Anterior cingulate cortex (tissue), 58 donors: Measurements from ENCODE around the gene PTH1R.

Source experiments
- DNase-seq, 58 donors: peaks; one replicate each; lab custom pipeline; 2025; lab: John Stamatoyannopoulos, UW

Gene PTH1R

DNA sequence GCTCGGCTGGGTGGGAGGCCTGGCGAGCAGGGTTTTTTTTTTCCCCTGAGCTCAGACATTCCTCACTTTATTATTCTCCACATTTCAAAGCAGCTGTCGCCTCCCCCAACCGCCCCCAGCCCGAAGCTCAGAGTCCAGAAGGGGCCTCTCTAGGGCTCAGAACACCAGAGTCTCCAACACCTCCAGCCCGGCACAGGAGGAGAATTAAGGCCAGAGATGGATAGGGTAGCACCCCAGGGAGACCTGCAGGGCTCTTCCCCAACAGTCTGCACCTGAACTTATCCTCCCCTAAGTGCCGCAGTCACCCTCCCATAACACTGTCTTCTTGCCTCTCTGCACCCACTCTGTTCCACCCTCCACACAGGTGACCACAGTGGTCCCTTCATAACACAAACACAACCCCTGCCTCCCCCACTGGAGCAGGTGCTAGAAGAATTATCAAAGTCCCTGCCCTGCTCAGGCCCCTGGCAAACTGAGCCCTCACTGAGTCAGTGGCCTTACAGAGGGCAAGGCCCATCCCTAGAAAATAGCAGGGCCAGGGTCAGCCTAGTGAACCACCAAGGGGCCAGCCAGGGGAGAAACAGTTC, 28.4 kb upstream of the PTH1R start:
- no peak for DNase-seq

DNA sequence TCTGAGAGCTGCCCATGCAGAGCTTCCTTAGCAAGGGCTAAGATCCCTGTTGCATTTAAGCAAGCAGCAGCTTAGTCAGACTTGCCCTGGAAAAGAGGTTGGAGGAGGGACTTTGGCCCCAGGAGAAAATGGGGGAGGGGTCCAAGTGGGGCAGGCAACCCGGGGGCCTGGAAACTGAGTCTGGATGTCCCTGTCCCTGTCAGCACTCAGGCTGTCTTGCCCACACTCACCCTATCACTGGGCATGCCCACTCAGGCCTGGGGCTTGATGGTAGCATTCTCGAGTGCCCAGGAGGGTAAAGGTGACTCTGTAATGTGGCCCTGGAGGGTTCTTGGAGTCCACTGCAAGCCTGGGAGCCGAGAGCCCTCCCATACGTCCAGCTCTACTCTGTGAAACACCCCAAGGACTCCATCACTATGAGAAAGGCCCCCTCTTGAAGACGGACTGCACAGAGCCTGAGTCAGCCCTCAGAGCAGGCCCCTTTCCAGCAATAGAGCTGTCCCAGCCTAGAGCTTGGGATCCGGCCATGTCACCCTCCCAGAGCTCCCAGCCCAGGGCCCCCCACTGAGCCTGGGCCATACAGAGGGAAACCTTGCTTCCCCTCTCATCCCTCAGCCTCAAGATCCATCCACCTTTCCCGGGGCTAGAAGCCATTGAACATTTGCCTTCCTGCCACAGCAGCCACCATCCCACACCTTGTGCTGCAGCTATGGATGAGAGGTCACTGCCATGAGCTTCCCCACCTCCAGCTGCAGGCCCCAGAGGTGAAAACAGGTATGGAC, 27.6 kb upstream of the PTH1R start:
- DNase-seq = no peak

DNA sequence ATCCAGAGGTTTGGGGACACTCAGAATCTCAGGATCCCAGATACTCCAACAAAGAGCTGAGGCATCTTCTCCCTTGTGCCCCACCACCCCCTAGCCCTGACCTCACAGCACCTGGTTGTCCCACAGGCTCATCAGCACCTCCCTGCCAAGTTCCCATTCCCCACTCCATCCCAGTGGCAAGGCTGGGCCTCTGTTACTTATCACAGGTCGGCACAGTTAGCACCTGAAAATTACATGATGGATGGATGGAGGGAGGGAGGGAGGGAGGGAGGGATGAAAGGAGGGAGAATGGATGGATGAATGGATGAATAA, 27.1 kb upstream of the PTH1R start:
- no peak for DNase-seq

DNA sequence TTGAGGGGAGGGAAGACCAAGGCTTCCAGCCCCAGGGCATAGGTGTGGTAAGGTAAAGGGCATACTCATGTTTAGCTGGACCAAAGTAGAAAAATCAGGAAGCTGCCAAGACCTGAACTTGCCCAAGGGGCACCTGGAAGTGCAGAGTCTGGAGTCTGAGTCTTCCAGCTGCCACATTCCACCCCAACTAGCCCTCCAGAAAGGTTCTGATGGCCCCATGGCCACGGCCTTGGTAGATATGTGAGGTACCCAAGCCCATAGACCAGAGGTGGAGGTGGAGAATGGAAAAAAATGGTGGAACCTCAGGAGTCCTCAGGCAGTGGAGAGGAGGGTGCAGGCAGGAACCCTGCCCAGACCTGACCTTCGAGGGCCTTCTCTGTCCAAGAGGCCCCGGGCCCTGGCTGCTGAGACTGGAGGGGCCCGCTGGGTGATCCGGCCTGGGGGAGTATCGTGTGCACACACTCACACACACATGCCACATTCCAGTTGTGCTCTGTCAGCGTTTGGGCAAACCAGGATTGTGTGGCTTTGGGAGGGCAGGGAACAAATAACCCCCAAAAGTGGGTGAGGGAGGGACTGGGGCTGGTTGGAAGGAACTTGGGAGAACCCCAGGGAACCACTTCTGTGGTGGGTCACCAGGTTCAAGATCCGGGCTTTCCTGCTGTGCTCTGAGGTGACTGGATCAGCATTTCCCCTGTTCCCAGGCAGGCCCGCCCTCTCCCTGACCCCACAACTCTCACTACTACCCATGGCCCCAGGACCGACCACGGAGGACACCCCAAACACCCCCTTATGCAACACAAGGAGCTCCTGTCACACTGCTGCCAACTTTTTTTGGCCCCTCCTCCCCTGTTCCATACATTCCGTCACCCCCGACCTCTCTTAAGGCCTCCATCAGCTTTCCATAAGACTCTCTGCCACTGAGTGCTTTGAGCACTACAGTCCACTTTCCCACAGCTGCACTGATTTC, 25.9 kb upstream of the PTH1R start:
- no peak for DNase-seq

DNA sequence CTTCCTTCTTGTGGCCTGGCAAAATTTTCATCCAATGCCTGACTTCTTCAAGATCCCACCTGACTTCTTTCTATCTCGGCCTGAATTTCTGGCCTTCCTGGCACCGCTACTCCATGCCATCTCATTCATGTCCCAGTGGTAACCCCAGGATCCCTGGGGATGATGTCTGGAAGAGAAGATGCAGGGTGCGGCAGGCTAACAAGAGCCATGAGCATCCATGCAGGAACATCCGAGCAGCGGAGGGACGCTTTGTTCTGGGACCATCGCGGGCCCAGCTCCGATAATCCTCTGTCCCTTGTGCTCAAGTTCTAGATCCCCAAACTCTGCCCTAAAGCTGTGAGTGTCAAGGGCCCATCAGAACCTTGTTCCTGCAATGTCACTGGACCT, 25.2 kb upstream of the PTH1R start:
- DNase-seq = no peak

DNA sequence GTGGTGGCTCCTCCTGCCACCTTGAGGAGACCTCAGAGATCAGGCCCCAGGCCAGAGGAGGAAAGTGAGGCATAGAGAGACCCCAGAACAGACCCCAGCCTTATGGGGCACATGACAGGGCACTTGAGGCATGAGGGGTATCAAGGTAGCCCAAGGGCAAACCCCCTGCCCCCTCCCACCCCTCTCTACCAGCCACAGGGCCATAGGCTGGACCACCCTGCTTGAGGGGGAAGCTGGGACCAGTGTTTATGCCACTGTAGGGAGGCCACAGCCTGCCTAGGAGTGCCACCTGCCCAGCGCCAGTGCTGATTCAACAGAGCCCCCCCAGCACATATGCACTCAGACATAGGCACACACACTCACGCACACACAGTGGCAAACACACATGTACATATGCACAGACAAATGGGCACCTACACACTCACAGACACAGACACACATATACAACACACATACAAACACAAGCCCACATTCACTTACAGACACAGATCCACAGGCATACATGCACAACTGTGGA, 24.6 kb upstream of the PTH1R start:
- DNase-seq = no peak

DNA sequence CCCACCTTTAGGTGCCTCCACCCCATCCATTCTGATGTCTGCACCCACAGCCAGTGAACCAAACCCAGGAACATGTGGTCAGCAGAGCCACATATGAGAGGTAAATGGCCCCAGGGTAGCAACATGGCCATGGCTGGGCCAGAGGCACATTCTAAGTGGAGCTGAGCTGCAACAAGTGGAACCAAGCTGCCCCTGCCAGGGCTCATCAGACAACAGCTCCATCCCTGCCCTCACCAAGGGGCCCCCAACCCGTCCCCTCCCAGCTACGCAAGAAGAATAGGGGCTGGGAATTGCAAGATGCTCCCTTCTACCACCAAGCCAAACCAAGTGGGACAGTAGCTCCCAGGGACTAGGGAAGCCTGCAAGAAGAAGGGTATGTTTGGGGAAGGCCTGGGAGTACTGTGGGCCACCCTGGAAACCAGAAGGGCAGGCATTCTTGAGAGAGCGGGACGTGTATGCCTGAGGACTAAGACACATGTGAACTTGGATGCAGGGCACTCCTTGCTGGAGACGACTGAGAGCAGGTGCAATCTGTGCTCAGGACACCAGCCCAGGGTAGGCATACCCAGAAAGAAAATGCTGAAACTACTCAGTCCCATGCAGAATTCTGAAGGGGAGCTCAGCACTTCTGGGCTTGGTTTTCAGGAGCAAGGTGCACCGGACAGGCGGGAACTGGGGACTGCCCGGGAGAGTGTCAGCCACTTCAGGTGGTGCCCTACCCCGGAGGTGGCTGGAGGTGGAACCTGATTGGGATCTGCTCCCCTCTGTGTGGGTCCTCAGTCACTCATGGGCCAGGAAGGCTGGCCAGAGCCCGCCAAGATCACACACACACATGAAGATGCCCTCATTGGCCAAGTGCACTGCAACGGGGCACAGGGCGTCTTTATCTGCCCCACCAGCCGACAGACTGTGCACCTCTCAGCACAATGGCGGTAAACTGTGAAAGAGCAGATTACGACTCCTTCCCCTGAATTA, 23.8 kb upstream of the PTH1R start:
- DNase-seq = no peak

DNA sequence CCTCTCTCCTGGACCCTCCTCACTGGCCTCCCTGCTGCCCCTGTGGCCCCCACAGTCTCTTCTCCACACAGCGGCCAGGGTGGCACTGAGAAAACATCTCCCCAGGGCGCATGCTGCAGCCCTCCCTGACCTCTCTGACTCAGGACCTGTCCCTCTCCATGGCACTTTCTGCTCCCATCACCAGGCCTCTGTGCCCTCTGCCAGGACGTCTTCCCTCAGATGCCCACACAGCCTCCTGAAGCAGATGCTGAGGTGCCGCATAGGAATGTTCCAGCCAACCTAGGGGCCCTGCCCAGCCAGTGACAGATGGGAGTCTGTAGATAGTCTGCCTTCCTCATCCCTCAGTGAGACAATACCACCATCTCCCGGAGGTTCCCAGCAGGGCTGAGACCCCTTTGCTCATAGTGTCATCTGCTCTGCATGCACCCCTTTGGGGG, 22.9 kb upstream of the PTH1R start:
- DNase-seq = no peak

DNA sequence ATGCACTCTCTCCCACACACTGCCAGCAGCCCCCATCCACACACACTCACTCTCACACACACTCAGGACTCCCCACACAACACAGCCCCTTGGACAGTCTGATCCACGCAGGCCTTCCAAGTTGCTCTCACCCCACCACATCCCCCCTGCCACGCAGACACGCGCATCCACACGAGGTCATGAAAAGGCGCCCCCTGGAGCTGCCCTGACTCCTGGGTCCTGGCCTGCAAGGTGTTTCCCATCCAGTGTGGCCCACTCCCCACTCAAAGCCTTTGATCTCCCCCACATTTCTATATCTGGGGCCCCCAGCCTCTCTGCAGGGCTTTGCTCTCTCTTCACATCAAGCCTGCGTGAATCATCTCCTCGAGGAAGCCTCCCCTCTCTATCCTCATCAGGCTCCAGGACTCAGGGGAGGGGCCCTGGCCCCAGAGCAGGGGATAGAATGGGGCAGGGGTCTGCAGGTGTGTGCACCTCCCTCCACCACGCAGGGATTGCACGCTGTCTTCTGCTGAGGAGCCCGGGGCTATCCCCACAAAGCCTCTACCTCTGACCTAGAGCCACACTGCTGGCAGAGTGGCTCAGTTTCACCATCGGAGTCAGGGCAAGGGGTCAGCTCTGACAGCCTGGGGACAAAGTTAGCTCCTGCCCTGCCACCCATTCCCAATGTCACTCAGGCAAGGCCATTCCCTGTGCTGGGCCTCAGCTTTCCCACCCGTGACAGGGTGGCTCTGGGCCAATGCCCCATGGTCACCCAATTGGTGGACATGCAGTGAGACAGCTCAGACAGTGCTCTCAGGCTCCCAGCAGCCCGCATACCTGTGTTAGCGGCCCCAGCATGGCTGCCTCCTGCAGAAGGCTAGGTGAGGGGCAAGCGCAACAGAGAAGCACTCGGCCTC, 20.7 kb upstream of the PTH1R start:
- no peak for DNase-seq

DNA sequence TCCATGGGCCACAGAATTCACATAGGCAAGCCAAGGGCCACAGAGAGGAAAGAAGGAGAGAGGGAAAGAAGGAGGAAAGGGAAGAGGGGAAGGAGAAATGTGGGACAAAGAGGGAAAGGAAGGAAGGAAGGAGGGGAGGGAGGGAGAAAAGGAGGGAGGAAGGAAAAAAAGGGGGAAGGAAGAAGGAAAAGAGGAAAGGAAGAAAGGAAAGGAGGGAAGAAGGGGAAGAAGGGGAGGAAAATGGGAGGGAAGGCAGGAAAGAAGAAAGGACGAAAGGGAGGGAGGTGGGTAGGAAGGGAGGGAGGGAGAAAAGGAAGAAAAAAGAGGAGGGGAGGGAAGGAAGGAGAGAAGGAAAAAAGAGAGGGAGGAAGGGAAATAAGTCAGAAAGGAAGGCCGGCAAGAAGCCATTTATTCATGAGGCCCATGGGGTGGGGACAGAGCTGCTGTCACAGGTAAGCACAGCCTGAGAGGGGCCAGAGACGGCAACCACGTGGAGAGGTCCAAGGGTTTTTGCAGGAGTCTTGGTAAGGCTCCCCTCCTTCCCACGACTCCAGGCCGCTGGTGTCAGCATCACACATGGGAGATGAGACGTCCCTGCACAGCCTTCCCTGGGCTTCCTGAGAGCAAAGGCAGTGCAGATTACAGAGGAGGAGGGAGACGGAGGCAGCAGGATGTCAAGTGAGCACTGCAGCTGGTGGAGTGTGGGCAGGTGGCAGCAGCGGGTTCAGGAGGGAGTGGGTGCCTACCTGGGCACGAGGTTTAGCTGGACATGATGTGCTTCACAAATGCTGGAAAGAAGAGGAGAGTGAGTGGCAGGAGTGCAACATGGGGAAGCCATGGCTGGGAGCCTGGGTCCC, 19.8 kb upstream of the PTH1R start:
- no peak for DNase-seq

DNA sequence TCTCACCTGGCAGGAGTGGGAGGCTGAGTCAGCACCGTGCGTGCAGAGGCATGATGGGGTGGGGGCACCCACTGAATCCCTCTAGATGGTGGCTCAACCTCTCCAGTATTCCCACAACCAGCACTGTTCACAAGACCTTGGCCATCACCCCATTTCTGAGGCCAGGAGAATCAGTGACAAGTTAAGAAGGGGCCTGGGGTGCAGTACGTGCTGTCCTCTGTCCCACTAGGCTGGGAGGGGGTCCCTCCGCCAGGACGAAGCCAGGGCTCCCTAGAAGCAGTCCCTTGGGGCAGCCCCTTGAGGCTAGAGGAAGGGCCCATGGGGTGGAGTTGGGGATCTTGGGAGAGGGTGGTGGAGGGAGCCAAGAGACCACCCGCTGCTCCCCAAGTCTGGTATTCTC, 19.1 kb upstream of the PTH1R start:
- DNase-seq = no peak

DNA sequence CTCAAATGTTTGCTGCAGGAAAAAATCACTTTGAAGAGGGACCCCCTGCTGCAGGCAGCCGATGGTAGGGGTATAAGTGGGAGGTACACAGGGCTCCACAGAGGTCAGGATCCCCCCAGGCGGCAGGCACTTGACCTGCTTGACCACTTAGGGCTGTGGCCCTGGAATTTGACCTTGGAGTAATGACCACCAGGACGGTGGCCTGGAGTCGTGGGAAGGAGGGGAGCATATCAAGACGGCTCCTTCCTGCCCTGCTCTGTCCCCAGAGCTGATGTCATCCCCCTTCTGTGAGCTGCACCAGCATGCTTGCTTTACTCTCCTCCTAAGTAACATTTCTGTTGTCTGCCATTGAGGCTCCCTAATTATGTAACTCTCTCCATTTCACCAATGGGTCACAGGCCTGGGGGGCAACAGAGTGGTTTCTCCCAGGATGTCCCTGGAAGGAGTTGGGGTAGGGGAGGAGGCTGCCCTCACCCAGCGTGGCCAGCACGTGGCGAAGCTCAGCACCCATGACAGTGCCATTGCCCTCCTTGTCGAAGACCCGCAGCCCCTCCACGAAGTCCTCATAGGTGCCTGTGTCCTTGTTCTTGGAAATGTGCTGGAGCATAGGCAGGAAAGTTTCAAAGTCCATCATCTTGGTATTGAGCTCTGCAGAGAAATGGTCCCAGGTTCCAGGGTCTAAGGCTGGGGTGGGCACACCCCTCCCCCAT, 18.4 kb upstream of the PTH1R start:
- no peak for DNase-seq

DNA sequence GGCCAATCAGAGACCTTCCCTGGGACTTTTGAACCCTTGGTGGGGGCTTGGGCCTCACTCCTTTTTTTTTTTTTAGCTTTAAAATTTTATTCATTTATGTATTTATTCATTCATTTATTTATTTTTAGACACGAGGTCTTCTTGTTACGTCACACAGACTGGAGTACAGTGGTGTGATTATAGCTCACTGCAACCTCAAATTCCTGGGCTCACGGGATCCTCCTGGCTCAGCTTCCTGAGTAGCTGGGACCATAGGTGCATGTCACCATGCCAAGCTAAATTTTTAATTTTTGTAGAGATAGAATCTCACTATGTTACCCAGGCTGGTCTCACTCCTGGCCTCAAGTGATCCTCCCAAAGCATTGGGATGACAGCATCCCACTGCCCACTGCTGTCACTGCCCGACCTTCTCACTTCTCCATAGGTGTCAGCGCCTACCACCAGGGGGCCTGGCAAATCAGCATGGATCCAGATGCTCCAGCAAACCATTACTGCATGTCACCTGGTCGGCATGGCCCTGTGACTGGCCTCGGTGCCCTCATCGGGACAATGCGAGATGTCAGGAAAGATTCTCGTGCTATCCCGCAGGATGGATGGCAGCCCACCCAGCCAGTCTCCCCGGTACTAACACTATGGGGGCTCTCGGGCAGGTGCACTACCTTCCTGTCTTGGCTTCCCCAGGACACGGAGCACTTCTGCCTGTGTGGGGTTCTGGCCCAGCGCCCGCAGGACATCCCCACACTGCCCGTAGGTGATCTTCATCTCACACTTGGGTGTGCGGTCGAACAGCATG, 17.3 kb upstream of the PTH1R start:
- no peak for DNase-seq

DNA sequence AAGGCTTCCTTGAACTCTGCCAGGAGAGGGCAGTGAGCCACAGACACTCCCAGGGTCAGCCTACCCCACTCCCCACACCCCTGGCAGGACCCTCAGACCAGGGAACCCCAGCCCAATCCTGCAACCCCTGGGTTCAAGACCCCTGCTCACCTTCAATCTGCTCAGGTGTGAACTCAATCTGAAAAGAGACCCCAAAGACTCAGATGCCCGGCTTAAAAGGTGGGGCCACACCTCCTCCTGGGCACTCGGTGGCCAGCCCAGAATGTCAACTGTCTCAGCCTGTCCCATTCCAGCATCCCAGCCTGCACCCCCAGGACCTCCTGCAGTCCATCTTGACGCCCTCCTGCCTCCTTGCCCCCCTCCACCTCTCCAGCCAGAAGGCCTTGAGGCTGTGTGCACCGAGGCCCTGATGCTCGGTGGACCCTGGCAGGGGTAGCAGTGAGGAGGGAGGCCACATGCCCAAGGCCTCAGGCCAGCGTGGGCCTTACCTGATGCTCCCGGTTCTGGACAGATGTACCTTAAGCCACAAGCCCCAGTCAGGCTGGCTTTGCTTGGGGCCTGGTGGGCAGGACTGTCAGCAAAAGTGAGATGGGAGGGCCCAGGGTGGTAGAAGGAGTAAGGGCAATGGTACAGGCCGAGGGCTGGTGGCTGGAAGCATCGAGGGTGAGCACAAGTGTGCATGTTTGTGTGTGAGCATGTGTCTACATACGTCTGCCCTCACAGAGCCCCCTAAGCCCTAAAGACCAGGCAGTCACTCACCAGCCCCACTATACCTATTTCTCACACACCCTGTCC, 16.5 kb upstream of the PTH1R start:
- no peak for DNase-seq

DNA sequence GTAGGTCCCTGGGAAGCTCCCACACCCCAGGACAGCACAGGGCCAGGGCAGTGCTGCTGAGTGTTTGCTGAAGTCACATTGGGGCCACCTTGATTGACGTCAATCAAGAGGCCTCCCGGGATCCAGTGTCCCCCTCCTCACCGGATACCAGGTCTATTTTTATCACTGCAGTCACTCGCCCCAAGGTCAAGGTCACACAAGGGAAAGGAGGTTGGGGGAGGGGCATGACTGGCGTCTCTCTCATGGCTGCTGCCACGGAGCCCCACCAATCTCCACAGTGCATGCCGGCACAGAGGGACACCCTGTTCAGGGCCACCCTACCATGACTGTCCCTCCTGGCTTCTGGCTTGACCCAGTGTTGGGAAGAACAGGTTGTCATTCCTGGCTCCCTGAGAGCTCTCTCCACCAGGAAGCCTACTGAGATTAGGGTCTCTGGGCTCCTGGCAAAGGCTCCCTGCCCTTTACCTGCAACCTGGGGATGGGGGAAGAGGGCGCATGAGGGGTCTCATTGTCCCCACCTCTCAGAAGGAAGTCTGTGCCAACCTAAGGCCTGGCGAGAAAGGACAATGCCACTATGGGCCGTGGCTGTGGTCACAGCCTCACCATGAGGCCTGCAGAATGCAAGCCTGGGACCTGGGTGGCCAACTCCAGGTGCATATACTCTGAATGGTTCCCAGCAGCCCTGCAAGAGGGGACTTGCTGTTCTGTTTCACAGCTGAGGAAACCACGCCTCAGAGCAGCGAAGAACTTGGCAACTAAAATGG, 15.7 kb upstream of the PTH1R start:
- DNase-seq = no peak
